Spleen (tissue), 7 donors: ENCODE measurements around the gene PDE10A.

Source experiments
- POLR2A ChIP-seq, 3 donors: fragments of 450-650 bp; IDR thresholded peaks; one replicate each; pipeline ENCODE4 v1.5.1; 2017; ENCODE audit warnings: antibody characterized with exemption in 3 of 3, mild to moderate bottlenecking in 1 of 3
- POLR2AphosphoS5 ChIP-seq, 3 donors: sonication (generic); formaldehyde crosslinking; IDR thresholded peaks; one replicate each; pipeline ENCODE4 v1.5.1; 2017; ENCODE audit warnings: antibody characterized with exemption in 3 of 3
- TF ChIP-seq, protein P1 (sequence below), 11 experiments: fragments of 200-600 bp in 7 of 11; fragments of 450-650 bp in 4 of 11; sonication (generic) in 4 of 11; IDR thresholded peaks in 8 of 11; conservative IDR thresholded peaks in 3 of 11; 1 replicate in 7 of 11; 2 replicates in 4 of 11; pipeline versions ENCODE4 v1.4.0 to v1.8.0; 2016 to 2021; ENCODE audit warnings: antibody characterized with exemption in 11 of 11, inconsistent platforms in 4 of 11, mild to moderate bottlenecking in 1 of 11
- donor health status: DM: no; HTN: no; CAD: no; lungs with moderate emphysema.
- donor health status: DM: no; HTN: no; CAD: no.
- donor health status: DM: no; HTN: no; CAD: no.

GRCh38 chr6:165626711-165627110 is 36.3 kb downstream of the PDE10A start:
- TF ChIP-seq POLR2AphosphoS5 (IDR thresholded peaks at IDR 0.05): no peak
- TF ChIP-seq, protein P1, sequence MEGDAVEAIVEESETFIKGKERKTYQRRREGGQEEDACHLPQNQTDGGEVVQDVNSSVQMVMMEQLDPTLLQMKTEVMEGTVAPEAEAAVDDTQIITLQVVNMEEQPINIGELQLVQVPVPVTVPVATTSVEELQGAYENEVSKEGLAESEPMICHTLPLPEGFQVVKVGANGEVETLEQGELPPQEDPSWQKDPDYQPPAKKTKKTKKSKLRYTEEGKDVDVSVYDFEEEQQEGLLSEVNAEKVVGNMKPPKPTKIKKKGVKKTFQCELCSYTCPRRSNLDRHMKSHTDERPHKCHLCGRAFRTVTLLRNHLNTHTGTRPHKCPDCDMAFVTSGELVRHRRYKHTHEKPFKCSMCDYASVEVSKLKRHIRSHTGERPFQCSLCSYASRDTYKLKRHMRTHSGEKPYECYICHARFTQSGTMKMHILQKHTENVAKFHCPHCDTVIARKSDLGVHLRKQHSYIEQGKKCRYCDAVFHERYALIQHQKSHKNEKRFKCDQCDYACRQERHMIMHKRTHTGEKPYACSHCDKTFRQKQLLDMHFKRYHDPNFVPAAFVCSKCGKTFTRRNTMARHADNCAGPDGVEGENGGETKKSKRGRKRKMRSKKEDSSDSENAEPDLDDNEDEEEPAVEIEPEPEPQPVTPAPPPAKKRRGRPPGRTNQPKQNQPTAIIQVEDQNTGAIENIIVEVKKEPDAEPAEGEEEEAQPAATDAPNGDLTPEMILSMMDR (IDR thresholded peaks at IDR 0.05 in 8 of 11, conservative IDR thresholded peaks at IDR 0.05 in 3 of 11): no peak
- TF ChIP-seq POLR2A (IDR thresholded peaks at IDR 0.05): no peak
